Gastrocnemius medialis (tissue), 4 donors: ENCODE measurements around the gene VSIR.

Source experiments
- POLR2A ChIP-seq, 2 donors: fragments of 450-650 bp; IDR thresholded peaks; one replicate each; pipeline ENCODE4 v1.6.1; 2017; ENCODE audit warnings: antibody characterized with exemption in 2 of 2, mild to moderate bottlenecking in 2 of 2, moderate library complexity in 2 of 2
- TF ChIP-seq, protein P1 (sequence below), 5 experiments: fragments of 450-650 bp in 3 of 5; fragments of 200-600 bp in 2 of 5; sonication (generic) in 2 of 5; IDR thresholded peaks in 4 of 5; conservative IDR thresholded peaks in 1 of 5; 1 replicate in 4 of 5; 2 replicates in 1 of 5; pipeline ENCODE4 v1.5.1; 2016 to 2019; ENCODE audit warnings: antibody characterized with exemption in 5 of 5, mild to moderate bottlenecking in 3 of 5, moderate library complexity in 3 of 5

DNA sequence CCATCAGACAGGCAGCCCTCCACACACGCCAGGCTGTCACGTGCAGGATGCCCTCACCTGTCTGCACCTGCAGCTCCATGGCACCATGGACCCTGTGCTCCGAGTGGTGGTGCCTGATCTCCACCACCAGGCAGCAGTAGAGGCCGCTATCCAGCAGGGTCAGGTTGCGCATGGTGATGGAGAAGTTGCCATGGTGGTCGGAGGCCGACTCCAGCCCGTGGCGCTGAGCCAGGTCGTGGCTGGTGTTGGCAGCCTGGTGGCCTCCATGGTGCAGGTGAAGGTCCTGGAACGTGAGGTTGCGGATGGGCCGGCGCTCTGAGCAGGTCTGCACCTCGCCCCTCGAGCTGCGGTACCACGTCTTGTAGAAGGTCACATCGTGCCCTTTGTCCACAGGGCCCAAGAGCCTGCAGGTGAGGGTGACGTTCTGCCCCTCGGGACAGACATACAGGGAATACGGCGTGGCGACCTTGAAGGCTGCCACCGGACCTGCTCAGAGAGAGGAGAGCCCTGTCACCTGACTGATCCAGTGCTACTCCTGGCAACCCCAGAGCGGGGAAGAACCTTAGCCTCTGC is 11.7 kb downstream of the VSIR start:
- TF ChIP-seq, protein P1, sequence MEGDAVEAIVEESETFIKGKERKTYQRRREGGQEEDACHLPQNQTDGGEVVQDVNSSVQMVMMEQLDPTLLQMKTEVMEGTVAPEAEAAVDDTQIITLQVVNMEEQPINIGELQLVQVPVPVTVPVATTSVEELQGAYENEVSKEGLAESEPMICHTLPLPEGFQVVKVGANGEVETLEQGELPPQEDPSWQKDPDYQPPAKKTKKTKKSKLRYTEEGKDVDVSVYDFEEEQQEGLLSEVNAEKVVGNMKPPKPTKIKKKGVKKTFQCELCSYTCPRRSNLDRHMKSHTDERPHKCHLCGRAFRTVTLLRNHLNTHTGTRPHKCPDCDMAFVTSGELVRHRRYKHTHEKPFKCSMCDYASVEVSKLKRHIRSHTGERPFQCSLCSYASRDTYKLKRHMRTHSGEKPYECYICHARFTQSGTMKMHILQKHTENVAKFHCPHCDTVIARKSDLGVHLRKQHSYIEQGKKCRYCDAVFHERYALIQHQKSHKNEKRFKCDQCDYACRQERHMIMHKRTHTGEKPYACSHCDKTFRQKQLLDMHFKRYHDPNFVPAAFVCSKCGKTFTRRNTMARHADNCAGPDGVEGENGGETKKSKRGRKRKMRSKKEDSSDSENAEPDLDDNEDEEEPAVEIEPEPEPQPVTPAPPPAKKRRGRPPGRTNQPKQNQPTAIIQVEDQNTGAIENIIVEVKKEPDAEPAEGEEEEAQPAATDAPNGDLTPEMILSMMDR (IDR thresholded peaks at IDR 0.05 in 4 of 5, conservative IDR thresholded peaks at IDR 0.05 in 1 of 5) = no peak
- TF ChIP-seq POLR2A (IDR thresholded peaks at IDR 0.05) = no peak
